ENCODE results near the gene REC8.
"Not testable (repeated sequence)": the region's sequence is repeated elsewhere in the genome, so short reads cannot be mapped to it uniquely, and the experiment has no call there.

Gene REC8

GRCh38 chr14:24185026-24185425, 13.1 kb downstream of the REC8 start:
- DNase-seq = no peak

DNA sequence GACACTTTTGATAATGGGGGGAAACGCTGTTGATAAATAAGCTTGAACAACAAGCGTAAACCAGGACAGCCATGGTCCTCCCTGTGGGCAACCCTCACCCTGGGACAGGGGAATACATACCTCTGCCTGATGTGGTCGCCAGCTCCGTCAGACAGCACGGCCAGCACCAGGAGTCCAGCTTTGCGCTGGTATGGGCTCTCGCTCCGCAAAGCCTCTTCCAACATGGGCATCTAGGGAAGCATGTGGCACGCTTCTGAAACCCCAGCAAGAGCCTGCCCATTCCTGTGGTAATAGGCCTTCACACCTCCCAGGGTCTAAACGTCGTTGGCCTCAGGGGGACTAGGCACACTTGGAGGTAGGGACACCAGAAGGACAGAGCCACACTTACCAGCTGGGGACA, 13.9 kb downstream of the REC8 start:
- no peak for DNase-seq

DNA sequence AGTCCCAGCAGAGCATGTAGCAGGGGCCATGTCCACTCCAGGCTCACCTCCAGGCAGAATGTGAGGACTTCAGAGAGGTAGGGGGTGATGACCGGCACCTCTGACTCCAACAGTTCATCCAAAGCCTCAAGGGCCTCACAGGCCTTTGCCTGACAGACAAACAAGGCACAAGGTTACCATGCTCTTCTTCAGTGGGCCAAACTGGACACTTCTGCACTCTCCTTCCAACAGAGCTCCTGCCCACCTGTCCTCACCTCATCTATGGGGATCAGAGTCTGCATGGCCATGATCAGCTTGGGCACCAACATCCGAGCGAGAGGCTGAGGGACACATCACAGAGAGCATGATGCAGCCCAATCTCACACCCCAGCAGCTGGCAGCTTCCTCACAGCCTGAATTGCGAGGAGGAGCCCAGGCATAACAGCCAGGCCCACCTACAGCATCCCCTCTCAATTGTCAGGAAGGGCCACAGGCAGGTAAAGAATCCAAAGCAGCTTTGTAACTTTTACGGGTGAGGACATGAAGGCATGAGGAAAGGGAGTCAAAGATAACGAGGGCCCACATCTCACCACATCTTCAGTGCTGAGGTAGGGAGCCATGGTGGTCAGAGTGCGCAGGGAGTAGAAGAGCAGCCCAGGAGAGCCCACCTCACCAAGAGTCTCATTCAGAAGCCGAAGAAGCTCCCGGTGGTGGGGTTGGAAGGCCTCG, 15.1 kb downstream of the REC8 start:
- DNase-seq = no peak

DNA sequence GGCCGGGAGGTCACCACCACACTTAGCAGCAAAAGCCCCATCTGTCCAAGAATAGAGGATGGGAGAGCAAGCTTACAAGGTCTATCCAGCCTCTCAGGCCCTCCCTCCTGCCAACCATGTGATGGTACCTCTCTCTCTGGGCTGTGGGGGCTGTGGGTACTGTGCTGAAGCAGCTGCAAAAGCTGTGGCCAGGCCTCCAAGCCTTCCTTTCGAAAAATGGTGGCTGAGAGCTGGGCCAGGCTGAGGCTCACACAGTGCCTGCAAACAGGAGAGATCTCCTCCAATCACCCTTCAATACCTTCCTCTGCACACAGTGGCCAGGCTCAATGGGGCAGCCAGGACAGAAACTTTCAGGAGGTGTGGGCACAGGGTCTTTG, 15.6 kb downstream of the REC8 start:
- DNase-seq = no peak

DNA sequence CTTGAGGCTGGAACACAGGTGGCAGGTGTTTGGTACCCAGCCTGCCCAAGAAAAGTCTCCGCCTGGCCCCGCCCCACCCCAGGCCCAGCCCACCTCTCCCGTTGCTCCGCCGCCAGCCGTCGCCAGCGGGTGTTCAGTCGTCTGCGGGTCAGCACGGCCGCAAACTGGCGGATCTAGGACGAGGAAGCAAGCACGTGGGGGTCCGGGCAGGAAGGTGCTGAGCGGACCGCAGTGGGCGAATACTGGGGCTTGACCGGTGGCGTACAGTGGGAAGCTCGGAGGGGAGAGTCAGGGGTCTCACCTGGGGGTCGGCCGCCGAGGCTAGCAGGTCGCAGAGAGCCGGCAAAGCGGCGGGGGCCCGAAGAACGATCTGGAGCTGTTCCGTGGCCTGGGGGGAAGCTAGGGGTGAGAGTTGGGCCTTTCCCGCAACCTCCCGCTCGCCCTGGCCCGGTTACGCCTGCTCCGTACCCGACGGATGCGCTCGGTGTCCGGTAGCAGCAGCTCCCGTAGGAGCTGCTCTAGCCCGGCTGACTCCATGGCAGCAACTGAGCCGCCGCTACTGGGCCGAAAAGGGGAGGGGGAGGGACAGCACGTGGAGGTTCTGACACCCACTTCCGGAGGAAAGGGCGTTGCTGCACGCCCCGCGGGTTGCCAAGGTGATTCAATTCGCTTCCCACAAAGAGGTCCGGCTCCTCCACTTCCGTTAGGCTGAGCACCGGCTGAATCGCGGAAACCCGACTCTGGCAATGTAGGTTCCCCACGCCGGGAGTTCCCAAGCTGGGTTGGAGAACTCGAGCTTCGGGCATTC, 16.6 kb downstream of the REC8 start, which contains the start of gene IPO4:
IPO4 (minus strand) TSS at position 566 of the 808 bp plus-strand sequence; CDS start at position 537, 29 bp downstream.
- DNase-seq = peak; percentile 96

DNA sequence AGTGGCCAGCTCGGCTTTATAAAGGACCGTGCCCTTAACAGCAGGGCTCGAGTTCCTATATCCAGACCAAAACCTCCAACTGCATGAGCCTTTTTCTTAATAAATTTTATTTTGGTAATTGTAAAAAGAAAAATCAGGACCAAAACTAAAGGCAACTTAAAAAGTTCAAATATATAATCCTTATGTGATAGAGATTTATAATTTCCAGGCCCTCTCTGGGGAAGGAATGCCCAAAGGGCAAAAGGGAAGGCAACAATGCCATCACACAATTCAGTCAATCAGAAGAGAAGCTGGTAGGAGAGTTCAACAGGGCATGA, 17.1 kb downstream of the REC8 start:
- DNase-seq = no peak

GRCh38 chr14:24189460-24189859, 17.6 kb downstream of the REC8 start:
- no peak for DNase-seq

DNA sequence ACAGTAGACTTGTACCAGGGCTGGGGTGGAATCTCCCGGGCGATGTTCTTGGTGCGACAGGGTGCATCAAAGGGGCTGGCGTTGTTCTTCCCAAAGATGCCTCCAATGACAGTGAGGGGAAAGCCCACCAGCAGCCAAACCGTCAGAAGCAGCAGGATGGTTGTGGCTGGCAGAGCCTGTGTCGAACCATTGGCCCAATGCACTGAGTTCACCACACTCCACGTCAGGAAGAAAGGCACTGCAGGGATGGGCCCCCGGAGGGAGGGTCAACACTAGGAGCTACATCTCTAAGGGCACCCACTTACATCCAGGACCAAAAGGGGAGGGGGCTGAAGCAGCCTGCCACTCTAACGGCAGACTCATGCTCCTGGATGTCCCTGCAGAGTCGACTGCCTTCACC, 18.5 kb downstream of the REC8 start:
- no peak for DNase-seq

DNA sequence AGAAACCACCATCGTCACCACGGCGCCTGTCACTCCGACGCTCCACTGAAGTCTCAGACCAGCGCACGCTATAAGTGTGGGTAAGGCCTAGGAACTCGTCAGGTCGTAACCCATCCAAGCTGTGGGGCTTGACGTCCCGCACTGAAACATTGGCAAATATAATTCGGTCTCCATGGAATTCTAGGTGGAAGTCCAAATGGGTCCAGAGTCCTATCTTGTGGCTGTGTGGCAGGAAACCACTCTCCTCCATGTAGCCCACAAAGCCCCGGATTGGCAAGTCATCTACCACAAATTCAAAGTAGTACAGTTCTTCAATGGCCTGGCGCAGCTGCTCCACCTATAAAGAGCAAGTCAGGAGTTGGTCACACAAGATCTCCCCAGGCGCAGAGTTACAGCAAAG, 21.1 kb downstream of the REC8 start:
- DNase-seq = no peak

- no peak for DNase-seq
Observed at GRCh38 chr14:24194186-24194872, 22.4 kb downstream of the REC8 start.

DNA sequence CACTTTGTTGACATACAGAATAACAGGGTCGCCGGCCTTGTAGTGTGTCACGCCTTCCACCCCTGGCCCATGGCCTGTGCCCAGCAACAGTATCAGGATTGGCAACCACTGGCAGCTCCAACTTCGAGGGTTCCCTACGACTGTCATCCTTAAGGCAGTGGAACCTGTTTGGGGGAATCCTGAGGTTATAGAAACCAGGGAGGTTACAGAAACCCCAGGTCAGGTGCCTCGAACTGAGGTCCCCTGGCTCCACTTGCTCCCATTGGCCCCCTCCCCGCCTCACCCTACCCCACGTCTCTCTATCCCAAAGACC, 22.9 kb downstream of the REC8 start:
- no peak for DNase-seq

DNA sequence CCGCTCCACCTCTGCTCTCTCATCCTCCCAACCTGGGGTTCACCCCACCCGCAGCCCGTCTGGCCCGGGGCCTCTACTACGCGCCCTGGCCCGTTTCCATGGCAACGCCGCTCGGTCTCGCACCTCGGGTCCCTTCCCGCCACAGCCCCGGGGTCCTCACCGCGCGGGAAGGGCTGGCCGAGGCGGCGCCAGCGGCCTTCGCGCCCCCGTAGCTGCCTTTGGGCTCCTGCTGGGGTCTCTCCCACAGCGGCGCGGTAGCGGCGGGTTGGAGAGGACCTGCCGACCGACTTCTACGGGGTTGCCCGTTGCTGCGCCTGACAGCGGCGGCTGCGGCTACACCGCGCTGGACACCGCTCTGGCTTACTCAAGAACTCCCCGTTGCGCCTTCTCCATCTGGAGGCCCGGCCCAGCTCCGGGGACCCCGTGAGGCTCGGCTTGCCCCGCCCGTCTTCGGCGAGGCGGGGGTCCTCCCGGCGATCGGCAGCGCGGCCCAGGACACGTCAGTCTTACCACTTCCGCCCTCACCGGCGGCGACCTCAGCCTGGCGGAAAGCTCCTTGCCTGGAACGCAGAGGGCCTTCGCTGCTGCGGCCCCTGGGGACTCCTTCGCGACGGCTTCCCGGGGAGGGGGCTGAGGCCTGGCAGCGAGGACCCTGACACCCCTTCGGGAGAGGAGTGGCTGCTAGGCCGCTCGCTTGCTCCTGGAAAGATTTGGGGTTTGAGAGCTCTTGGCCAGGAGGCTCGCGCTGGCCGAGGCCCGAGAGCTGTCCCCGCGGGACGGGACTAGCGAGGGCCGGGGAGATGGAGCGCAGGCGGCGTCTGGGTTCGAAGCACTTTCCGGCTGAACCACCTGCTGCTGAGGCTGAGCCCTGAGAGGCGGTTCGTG, 23.5 kb downstream of the REC8 start, which contains the start of gene TM9SF1:
TM9SF1 (minus strand) TSS at position 256 of the 885 bp plus-strand sequence. CDS start 422 bp downstream, outside the sequence.
- peak; percentile 75 for DNase-seq

- DNase-seq = no peak
Observed at GRCh38 chr14:24196071-24197055, 24.5 kb downstream of the REC8 start.

- DNase-seq = no peak
Observed at GRCh38 chr14:24197056-24197450, 25.2 kb downstream of the REC8 start.

DNA sequence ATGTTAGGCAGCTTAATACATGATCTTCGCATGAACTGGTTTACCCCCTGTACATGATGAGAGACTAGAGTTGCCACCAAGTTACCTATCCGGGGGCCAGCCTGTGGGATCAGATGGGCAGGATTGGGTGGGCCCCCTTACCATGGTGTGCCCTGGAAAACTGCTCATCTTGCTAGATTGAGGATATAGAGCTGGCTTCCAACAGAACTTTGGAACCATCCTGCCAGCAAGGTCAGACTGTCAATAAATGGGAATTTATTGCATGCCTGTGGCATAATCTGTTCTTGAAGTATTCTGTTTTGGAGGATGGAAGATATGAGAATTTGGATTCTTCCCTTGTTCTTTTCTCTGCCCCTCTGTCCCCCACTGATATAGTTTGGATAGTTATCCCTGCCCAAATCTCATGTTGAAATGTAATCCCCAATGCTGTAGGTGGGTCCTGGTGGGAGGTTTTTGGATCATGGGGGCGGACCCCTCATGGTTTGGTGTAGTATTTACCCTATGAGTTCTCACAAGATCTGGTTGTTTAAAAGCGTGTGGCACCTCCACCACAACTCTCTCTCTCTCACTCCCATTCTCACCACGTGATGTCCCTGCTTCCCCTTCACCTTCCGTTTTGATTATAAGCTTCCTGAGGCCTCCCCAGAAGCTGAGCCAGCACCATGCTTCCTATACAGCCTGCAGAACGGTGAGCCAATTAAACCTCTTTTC, 27.1 kb downstream of the REC8 start:
- no peak for DNase-seq

DNA sequence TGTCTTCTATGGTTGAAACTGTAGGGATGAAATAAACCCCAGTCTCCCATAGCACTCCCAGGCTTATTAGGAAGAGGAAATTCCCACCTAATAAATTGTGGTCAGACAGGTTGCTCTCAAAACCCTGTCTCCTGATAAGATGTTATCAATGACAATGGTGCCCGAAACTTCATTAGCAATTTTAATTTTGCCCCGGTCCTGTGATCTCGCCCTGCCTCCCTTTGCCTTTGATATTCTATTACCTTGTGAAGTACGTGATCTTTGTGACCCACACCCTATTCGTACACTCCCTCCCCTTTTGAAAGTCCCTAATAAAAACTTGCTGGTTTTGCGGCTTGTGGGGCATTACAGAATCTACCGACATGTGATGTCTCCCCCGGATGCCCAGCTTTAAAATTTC, 30.7 kb downstream of the REC8 start:
- not testable (repeated sequence) for DNase-seq

DNA sequence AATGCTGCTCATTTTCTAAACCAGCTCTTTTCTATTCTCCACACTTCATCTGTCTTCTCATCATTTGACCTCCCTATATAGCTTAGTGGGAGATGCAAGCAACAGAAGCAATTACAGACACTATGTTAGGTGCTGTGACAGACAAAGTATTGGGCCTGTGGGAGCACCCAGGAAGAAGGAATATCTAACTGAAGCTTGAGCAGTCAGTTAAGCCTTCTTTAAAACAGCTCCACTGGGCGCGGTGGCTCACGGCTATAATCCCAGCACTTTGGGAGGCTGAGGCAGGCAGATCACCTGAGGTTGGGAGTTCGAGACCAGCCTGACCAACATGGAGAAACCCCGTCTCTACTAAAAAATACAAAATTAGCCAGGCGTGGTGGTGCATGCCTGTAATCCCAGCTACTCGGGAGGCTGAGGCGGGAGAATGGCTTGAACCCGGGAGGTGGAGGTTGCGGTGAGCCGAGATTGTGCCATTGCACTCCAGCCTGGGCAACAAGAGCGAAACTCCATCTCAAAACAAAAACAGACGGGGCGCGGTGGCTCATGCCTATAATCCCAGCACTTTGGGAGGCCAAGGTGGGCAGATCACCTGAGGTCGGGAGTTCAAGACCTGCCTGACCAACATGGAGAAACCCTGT, 31.5 kb downstream of the REC8 start:
- not testable (repeated sequence) for DNase-seq

DNA sequence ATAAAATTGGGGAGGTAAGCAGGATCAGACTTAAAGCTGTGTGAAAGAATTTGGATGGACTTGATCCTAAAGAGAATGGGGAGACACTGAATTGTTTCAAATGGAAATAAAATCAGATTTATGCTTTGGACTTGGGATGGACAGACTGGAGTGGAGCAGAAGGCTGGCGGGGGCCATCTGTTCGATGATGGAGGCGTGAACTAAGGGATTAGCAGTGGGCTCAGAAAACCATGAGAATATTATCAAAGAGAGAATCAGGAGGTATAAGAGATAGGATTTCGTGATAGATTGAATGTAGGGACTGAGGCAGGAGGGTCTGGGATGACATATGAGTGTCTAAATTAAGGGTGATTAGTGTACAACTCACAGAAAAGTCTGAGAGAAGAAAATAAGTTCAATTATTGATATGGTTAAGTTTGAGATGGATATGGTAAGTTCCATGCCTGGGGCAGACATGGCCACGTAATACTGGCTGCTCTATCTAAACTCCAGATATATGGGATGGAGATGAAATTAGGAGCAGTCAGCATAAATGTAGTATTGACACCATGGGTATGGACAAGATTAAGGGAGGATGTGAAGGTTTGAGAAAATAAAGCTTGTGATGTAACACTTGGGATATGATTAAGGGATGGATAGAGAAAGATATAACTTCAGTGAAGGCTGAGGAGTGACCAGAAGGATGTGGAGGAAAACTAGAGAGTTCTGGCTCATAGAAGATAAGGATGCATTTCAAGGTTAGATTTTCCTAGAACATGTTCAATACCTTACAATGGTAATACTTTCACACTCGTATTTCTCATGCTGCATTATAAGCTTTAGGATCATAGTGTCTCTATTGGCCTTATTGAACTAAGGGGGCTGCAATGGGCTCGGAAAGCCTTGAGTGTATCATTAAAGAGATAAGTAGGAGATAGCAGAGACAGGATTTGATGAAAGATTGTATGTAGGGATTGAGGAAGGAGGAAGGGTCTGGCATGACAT, 32.6 kb downstream of the REC8 start:
- DNase-seq = no peak
